Suprapubic skin (tissue), 3 donors: ENCODE data around the gene NCMAP.

Experiments
- EP300 ChIP-seq: sonication (generic); formaldehyde crosslinking; IDR thresholded peaks from one replicate; pipeline ENCODE4 v1.6.1; 2017; ENCODE audit warnings: antibody characterized with exemption
- POLR2A ChIP-seq, 2 donors: fragments of 450-650 bp; IDR thresholded peaks; one replicate each; pipeline ENCODE4 v1.6.1; 2017; ENCODE audit warnings: antibody characterized with exemption in 2 of 2, mild to moderate bottlenecking in 2 of 2, moderate library complexity in 2 of 2
- TF ChIP-seq, protein P1 (sequence below), 2 donors: fragments of 200-600 bp in 1 of 2; fragments of 450-650 bp in 1 of 2; sonication (generic) in 1 of 2; IDR thresholded peaks; one replicate each; pipeline ENCODE4 v1.5.1; 2016 to 2019; ENCODE audit warnings: antibody characterized with exemption in 2 of 2, mild to moderate bottlenecking in 1 of 2, moderate library complexity in 1 of 2

DNA sequence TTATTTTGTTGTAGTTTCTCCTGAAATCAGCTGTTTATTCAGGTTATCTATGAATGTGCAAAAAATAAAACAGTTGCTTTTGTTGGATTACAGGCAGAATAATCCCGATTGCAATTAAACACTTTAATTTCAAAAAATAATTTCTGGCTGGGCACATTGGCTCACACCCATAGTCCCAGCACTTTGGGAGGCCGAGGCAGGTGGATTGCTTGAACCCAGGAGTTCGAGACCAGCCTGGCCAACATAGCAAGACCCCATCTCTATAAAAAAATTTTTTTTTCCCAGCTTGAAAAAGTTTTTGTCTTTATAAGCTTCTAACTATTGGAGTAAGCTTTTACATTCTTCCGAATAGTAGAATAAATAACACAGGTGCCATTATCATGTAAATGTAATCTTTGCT lies 38.0 kb upstream of the NCMAP start:
- TF ChIP-seq POLR2A (IDR thresholded peaks at IDR 0.05) (no peak), EP300 (no peak)
- TF ChIP-seq, protein P1, sequence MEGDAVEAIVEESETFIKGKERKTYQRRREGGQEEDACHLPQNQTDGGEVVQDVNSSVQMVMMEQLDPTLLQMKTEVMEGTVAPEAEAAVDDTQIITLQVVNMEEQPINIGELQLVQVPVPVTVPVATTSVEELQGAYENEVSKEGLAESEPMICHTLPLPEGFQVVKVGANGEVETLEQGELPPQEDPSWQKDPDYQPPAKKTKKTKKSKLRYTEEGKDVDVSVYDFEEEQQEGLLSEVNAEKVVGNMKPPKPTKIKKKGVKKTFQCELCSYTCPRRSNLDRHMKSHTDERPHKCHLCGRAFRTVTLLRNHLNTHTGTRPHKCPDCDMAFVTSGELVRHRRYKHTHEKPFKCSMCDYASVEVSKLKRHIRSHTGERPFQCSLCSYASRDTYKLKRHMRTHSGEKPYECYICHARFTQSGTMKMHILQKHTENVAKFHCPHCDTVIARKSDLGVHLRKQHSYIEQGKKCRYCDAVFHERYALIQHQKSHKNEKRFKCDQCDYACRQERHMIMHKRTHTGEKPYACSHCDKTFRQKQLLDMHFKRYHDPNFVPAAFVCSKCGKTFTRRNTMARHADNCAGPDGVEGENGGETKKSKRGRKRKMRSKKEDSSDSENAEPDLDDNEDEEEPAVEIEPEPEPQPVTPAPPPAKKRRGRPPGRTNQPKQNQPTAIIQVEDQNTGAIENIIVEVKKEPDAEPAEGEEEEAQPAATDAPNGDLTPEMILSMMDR (IDR thresholded peaks at IDR 0.05) = no peak
